ENCODE results near the gene NCOA1.
A peak's percentile ranks its signal among the peaks of the same experiment; 100 is the strongest.
"Not testable (repeated sequence)": the region's sequence is repeated elsewhere in the genome, so short reads cannot be mapped to it uniquely, and the experiment has no call there.

NCOA1 gene

DNA sequence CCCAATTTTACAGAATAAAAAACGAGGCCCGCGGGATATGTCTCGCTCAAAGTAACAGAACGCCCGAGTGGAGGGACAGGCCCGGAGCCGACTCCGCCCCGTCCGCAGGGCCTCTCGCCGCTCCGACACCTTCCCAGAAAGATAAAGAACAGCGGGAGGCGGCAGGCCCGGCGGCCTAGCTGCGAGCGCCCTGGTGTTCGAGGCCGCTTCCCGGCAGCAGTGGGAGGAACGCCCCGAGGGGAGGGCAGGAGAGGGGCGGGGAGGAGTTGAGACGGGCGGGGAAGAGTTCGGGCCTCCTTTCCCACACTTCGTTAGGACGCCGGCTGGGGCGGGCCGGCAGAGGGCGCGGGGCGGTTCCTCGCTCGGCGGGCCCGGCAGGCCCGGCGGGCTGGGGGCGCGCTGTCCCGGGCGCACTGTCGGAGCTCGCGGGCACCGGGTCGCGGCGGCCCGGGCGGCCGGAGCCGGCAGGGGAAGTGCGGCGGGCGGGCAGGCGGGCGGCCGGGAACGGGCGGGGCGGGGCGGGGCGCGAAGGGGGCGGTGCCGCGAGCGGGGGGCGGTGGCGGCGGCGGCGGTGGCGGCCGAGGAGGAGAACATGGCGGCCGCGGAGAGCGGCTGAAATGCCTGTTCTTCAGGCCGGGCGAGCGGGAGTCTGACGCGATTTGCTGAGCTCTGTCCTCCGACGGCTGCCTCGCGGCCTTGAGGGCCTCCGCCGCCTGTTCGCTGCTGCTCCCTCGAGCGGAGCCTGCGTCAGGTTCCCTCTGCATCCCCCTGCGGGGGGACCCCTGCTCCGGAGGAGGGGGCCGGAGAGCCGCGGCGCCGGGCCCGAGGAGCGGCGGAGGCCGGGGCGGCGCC is at the start of gene NCOA1:
TSS of gene NCOA1 (plus strand) at position 565 of the 852 bp plus-strand sequence. CDS start 167,424 bp downstream, outside the sequence.
- peak; percentile 93 for DNase-seq

DNA sequence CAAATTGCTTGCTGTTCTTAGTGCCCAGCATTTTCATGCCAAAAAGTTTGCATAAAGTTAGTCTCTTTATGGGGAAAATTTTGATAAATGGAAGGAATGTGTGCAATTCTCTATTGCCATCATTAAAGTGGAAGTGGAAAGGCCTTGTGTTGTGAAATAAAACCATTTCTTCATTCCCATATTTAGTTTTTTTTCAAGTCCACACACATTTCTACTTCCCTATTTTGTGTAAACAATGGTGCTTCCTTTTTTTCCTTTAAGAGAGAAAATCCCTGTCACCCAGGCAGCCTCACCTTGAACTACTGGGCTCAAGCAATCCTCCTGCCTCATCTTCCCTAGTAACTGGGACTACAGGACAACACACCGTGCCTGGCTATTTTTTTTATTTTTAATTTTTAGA is 42.3 kb upstream of the NCOA1 start:
- DNase-seq, result no peak

- DNase-seq, result no peak
Observed at GRCh38 chr2:24449344-24449743, 41.7 kb upstream of the NCOA1 start.

DNA sequence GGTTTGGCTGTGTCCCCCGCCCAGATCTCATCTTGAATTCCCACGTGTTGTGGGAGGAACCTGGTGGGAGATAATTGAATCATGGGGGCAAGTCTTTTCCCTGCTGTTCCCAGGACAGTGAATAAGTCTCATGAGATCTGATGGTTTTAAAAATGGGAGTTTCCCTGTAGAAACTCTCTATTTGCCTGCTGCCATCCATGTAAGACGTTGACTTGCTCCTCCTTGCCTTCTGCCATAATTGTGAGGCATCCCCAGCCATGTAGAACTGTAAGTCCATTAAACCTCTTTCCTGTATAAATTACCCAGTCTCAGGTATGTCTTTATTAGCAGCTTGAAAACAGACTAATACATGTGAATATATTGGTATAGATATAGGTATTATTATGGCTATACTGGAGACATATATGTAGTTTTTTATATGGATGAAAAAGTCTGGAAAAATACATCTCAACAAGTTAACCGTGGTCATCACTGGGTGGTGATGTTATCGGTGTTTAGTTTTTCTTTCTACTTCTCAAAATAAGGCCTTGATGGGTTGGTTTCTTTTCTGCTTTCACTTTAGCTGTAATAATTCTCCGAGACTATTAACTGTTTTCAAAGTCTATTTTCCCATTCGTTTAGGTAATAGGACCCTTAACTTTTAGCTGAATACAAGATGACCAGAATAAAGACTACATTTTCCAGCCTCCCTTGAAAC is 39.1 kb upstream of the NCOA1 start:
- DNase-seq, result no peak

DNA sequence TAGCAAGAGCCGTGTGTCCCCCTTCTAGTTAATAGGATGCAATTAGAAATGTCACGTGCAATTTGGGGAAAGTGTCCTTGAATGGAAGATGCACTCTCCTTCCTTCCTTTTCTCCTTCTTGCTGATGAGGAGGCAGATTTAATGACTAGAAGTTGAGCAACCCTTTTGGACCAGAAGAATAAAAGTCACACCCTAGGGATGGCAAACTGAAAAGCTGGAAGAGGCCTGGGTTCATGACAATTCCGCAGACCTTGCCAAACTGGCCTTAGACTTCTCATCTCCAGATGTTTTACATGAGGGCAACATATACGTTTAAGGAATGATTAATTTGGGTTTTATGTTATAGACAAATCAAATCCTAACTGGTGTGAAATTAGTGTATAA is 38.6 kb upstream of the NCOA1 start:
- DNase-seq, result no peak

- no peak for DNase-seq
Observed at GRCh38 chr2:24453379-24454073, 37.5 kb upstream of the NCOA1 start.

DNA sequence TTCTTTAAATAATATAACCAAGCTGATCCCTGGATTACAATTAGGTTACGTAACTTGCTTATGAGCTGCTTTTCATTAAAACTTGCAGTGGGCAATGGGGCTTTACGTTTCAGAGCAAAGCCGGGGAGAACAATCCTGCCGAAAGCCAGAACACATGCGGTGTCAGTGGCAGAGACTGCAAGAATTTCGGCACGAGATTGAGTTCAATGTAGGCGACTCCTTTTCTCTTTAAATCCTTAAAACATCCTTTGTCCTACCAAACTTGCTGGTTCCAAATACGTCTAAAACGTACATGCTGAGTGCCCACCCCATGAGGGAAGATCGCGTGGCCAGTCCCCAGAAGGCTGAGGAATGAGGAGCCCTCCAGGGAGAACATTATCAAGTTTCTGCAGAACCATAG is 36.8 kb upstream of the NCOA1 start:
- no peak for DNase-seq

DNA sequence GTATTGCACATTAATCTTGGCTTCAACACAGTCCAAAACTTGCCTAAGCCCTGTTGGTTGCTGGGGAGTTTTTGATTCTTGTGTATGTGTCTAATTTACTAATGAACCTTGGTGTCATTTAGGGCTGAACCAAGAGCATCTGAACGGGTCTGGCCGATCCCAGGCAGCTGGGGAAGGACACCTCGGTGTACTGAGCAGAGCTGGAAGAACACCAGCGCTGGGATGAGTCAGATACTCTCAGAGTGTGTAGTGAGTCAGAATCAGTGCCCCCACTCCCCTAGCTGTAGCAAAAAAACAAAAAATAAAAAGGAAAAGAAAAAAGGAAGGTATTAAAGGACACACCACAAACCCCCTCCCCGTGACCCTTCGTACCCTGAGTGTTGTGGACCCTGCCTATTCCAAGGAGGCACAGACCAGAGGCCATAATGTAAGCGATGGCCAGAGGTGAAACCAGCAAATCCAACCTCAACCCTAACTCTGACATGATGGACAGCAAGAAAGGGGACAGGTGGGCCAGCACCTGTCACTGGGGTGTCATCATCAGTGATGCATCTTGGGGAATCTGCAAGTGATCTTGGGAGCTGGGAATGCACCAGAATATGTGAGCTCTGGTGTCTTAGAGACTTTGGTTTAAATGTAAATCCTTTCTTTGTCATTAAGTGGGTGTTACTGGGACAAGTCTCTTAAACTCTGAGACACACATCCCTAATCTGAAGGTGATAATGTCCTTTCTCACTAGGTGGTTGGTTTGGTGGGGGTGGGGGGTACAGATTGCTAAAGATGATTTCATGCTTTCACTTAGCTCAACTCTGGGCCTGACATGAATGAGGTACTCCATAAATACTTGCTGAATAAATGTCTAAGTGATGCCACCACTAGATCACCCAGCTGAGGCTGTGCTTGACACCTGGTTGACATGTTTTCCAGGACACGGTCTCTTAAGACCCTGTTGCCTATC is 34.2 kb upstream of the NCOA1 start:
- DNase-seq, result peak; percentile 19

GRCh38 chr2:24457696-24458386 is 33.2 kb upstream of the NCOA1 start:
- DNase-seq, result no peak

GRCh38 chr2:24459224-24460161 is 31.6 kb upstream of the NCOA1 start:
- DNase-seq, result no peak

DNA sequence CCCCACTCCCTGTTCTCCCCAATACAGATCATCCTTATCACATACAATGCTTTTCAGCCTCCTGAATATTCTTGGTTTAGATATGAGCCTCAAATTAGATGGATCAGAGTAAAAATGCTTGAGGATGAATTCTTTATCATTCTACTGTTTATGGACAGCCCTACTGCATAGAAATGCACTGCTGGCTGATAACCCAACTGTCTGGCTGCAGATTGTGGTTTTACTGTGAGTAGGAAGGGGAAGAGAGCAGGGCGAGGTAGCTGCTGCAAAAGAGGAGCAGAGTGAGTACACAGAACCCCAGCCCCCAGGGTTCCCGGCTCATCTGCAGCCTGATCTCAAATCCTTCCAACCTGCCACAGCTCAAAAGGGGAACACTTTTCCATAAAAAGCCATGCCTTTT is 29.4 kb upstream of the NCOA1 start:
- no peak for DNase-seq

DNA sequence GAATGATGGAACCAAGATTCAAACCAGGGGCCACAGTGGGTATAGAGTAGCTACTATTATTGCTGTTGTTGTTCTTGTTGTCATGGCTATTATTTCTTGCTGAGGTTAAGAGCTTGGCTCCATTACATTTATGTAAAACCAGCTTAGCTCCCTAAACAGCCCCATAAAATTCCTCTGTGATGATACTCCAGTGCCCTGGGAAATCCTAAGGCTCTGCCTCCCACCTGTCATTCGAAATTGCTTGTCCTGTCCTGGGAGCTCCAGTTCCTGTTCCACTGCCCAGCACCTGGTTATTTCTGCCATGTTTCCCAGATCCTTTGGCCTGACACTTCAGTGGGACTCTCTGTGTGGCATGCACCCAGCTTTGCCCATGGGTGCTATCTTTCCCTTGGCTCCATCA is 27.8 kb upstream of the NCOA1 start:
- DNase-seq, result no peak

DNA sequence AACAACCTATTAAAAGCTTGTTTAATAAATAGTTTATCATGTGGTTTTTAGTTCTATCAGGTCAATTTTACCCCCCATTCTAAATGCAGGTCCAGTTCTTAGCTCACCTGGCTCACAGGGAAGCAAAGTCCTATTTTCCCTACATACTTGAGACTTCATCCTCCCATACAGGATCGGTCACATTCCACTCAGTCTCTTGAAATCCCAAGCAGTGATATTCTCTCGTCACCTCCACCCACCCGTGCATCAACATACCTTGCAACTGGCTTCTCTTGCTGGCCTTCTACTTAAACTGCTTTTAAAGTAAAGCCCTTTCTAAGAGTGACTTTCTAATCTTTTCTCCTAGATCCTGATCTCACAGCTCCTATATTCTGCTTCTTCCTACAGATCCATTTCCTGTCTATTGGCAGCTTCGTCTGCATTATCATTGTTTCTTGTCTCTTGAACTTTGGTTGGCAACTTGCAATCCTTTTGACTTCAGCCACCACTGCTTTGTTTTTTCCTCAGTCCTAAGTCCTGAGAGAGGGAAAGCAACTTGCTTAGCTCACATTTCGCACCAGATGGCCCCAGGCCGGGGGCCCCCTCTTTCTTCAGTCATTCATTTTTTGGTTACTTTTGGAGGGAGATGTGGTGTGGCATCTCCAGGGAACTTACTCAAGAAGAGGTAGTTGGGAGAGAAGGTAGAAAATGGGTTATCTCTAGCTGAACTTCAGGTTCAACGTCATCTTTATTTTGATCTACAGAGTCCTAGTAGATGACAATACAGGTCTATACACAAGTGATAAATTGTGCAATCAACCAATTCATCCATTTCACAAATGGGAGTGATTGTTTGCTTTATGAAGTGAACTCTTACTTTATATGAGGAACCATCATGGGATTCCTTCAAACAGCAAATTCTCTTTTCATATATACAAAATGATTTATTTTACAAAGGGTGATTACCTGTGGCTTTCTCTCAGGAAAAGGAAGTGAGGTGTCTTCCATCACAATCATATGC is 23.9 kb upstream of the NCOA1 start:
- DNase-seq, result no peak

DNA sequence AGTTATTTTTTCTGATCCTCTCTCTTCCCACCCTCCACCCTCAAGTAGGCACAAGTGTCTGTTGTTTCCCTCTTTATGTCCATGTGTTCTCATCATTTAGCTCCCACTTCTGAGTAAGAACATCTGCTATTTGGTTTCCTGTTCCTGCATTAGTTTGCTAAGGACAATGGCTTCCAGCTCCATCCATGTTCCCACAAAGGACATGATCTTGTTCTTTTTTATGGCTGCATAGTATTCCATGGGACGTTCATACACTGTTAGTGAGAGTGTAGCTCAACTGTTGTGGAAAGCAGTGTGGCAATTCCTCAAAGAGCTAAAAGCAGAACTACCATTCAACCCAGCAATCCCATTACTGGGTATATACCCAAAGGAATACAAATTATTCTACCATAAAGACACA is 22.6 kb upstream of the NCOA1 start:
- not testable (repeated sequence) for DNase-seq

- DNase-seq, result no peak
Observed at GRCh38 chr2:24469148-24469650, 21.9 kb upstream of the NCOA1 start.

GRCh38 chr2:24471662-24472061 is 19.4 kb upstream of the NCOA1 start:
- DNase-seq, result no peak

GRCh38 chr2:24472416-24472815 is 18.6 kb upstream of the NCOA1 start:
- DNase-seq, result no peak

GRCh38 chr2:24473626-24474025 is 17.4 kb upstream of the NCOA1 start:
- no peak for DNase-seq

- DNase-seq, result no peak
Observed at GRCh38 chr2:24474053-24474452, 17.0 kb upstream of the NCOA1 start.

All from stimulated activated CD4-positive, alpha-beta T cell treated with anti-CD3 and anti-CD28 coated beads, Interleukin-1b, Interleukin-23, amount 100 ng/mL, for 48 hours (primary cell).